ENCODE results near the gene DOCK1. TPM values are rescaled to one million over a fixed set of nuclear protein-coding genes. Genes with fewer than 3 reads are reported as not detected.

DOCK1 gene
- polyA plus RNA-seq, 4 donors, result 59.0 to 73.2 (median 68.0) TPM

DNA sequence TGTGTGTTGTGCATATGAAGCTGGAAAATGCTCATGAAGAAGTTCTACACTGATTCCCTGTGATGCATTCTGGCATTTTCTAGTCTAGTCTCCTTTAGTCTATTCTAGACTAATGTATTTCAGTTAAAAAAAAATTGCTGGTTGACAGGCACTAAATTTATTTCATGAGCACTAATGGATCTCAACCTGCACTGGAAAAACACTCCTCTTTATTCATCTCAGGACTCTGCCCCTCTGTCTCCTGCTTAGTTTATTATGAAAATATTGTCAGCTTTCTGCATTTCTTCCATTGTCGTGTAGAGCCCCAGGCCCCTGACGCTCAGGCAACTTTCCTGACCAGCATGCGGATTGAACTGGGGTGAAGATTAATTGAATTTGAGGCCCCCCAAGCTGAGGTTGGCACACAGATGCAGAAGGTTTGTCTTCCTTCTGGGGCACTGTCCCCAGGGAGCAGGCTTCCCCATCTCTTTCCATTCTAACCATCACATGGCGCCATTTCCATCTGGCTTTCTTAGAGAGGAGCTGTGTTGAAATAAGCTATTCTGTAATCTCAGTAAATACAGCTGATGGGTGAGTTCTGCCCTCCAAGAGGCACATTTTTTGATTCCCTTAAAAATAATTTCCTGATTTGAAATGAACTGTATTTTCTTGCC lies 162.4 kb downstream of the DOCK1 start:
- no peak for DNase-seq (ENCODE audit: low read depth in 4 of 4, low spot score in 3 of 4)

GRCh38 chr10:127068485-127068884 lies 163.3 kb downstream of the DOCK1 start:
- no peak for DNase-seq (ENCODE audit: low read depth in 4 of 4, low spot score in 3 of 4)

DNA sequence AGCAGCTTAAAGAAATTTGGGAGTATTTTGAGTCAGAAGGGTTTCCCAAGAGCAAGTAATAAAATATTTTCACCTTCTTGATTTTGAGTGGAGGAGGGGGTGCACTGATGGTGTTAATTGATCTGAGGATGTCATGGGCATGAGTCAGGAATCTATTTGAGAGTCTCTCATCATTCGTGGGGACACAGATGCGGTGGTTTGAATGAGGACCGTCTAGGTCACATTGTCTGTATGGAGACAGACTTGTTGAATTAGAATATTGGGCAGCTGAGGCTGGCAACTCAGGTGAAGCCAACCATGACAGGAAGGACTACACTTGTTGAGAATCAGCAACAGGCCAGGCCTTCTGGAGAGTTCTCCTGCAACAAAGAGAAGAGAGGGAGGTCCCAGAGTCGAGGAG lies 164.2 kb downstream of the DOCK1 start:
- DNase-seq (ENCODE audit: low read depth in 4 of 4, low spot score in 3 of 4), result no peak

- DNase-seq (ENCODE audit: low read depth in 4 of 4, low spot score in 3 of 4), result no peak
These were observed 165.9 kb downstream of the DOCK1 start for GRCh38 chr10:127071126-127071525.

DNA sequence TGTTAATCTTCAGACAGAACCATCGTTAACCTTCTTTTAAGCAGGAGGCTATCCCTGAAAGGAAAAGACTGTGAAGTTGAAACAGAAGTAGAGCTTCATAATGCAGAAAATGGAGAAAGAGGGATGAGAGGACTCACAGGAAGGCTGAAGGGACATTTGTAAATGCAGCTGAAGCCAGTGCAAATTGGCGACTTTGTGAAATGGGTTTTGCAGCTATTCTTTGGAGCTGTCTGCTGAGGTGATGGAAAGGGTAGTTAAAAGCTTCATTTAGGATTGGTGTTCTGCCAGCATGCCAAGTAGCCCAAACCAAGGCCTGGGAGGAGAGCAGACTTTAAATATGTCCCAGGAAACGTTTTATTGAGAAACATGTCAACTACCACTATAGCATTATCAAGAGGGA lies 168.4 kb downstream of the DOCK1 start:
- DNase-seq (ENCODE audit: low read depth in 4 of 4, low spot score in 3 of 4), result no peak

DNA sequence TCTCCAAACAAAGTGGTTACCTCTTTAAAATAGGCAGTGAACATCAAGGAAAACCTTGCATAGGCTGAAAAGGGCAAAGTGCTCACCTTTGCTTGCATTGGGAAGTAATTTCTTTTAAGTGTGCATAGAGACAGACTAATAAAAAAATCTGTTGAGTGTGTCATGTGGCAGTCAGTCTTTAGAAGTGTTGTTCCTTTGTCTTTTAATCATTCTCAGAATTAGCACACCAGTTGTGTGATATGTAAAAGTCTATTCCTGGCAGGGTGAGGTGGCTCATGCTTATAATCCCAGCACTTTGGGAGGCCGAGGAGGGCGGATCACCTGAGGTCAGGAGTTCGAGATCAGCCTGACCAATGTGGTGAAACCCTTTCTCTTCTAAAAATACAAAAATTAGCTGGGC lies 174.2 kb downstream of the DOCK1 start:
- DNase-seq (ENCODE audit: low read depth in 4 of 4, low spot score in 3 of 4), result no peak

DNA sequence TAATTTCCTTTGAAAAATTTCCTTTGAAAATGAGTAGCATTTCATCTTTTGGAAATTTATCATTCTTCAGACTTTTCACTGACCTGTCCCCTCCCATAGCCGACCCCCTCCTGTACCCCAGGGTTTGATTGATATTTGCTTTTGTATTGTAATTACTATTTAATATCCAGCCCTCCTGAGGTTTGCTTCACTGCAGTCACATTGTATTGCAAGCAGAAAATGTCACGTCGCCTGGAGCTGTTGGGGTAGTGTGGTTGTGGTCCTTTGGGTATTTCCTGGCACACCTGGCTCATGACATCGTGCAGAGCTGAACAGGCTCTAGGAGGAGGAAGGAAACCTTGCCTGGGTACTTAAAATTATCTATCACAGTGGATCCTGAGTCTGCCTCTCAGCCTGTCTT lies 175.1 kb downstream of the DOCK1 start:
- DNase-seq (ENCODE audit: low read depth in 4 of 4, low spot score in 3 of 4), result no peak

DNA sequence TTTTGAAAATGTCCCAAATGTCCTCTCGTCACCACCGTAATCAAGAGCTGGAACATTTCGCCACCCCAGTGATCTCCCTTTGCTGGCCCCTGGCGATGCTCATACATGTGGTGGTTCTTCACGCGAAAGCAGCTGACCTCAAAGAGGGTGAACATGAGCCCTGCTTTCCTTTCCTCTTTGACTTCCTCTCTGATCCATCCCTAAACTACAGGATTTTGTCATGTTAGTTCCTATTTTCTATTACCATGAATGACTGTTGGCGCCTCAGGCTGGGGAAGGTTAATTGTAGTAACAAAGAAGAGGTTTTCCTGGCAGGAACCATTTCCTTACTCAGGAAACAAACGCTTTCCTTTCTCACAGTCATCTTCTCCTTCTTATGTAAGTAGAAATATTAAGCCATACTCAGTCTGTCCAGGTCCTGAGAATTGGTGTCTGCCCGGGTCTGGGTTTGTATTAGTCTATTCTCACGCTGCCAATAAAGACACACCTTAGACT lies 176.7 kb downstream of the DOCK1 start:
- DNase-seq (ENCODE audit: low read depth in 4 of 4, low spot score in 3 of 4), result no peak

- no peak for DNase-seq (ENCODE audit: low read depth in 4 of 4, low spot score in 3 of 4)
These were observed 177.4 kb downstream of the DOCK1 start for GRCh38 chr10:127082651-127083050.

DNA sequence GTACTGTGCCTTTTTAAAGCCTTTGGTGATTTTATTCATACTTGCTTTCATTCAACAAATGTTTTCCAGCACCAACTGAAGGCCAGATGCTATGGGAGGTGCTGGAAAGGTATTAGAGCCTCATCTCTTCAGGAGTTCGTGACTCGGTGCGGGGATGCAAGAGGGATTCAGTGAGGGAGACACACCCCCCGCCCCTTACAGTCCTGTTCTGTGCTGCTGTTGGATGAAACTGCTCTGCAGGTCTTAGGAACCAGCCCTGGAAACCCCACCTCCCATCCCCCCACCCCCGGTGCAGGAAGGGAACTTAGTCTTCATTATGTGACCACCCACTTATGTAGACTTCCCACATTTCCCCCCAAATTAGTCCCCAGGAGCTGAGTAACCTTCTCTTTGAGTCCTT lies 180.7 kb downstream of the DOCK1 start:
- DNase-seq (ENCODE audit: low read depth in 4 of 4, low spot score in 3 of 4), result no peak

DNA sequence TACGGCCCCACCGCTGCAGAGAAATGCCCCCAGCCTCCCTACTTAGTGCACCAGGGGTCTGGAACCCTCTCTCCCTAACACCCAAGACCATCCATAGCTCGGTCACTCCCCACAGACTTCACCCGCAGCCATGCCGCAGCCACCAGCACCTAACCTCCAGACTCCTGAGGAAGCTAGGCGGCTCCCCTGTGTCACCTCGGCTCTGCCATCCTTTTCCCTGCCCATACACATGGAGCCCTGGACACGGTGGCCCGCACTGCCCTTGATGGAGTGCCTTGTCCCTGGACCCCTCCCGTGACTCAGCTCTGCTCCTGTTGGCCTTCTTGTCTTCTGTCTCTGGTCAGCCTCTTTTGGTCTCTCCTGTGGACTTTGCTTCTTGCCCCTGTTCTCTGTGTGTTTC lies 183.7 kb downstream of the DOCK1 start:
- DNase-seq (ENCODE audit: low read depth in 4 of 4, low spot score in 3 of 4), result no peak

GRCh38 chr10:127089446-127089845 lies 184.2 kb downstream of the DOCK1 start:
- no peak for DNase-seq (ENCODE audit: low read depth in 4 of 4, low spot score in 3 of 4)

DNA sequence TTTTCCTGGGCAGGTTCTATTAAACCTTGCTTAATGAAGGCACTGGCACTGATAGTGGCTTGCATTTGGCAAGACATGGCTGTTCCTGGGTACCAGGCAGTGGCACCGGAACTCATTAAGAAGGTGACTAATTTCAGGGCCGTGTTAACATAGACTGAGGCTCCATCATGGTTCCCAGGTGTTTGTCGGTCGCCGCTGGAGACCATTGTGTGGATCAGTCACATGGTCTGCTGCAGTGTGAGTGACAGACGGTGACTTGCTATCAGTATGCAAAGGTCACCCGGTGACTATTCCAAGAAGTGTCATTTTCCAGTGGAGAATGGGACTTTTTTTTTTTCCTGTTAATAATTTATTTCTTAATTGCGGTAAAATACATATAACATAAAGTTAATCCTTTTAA lies 184.9 kb downstream of the DOCK1 start:
- DNase-seq (ENCODE audit: low read depth in 4 of 4, low spot score in 3 of 4), result no peak

- DNase-seq (ENCODE audit: low read depth in 4 of 4, low spot score in 3 of 4), result no peak
These were observed 186.1 kb downstream of the DOCK1 start for GRCh38 chr10:127091354-127091753.

DNA sequence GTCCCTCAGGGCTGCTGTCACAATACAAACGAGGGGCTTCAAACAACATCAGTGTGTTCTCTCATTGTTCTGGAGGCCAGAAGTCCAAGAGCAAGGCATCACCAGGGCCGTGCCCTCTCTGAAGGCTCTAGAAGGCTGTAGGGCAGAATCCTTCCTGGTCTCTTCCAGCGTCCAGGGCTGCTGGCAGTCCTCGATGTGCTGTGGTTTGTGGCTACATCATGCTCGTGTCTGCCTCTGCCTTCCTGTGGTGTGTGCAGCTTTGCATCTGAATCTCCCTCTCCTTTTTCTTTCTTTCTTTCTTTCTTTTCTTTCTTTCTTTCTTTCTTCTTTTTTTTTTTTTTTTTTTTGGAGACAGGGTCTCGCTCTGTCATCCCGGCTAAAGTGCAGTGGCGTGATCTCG lies 187.7 kb downstream of the DOCK1 start:
- no peak for DNase-seq (ENCODE audit: low read depth in 4 of 4, low spot score in 3 of 4)

GRCh38 chr10:127094984-127095383 lies 189.8 kb downstream of the DOCK1 start:
- DNase-seq (ENCODE audit: low read depth in 4 of 4, low spot score in 3 of 4), result no peak

GRCh38 chr10:127100983-127101615 lies 195.9 kb downstream of the DOCK1 start:
- DNase-seq (ENCODE audit: low read depth in 4 of 4, low spot score in 3 of 4), result no peak

GRCh38 chr10:127102176-127102575 lies 196.9 kb downstream of the DOCK1 start:
- DNase-seq (ENCODE audit: low read depth in 4 of 4, low spot score in 3 of 4), result no peak

- no peak for DNase-seq (ENCODE audit: low read depth in 4 of 4, low spot score in 3 of 4)
These were observed 209.9 kb downstream of the DOCK1 start for GRCh38 chr10:127115100-127115499.

GRCh38 chr10:127117125-127117524 lies 211.9 kb downstream of the DOCK1 start:
- peak; percentile 35 to 49 (median 44) for DNase-seq (ENCODE audit: low read depth in 4 of 4, low spot score in 3 of 4)

DNA sequence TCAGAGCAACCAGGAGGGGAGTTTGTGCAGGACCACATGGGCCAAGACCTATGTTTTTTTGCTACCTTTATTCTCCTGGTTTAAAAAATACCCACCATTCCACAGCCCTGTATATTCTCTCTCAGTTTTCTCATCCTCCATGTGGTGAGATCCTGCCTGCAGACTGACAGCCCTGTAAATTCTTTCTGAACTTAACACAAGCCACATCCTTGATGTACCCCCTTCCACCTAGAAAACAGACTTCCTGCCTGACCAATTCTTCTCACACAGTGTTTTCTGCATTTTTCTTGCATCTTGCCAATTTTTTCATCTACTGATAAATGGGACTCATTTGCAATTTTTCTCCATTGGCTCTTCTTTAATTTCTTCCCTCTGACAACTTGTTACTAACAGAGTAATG lies 212.8 kb downstream of the DOCK1 start:
- no peak for DNase-seq (ENCODE audit: low read depth in 4 of 4, low spot score in 3 of 4)

- no peak for DNase-seq (ENCODE audit: low read depth in 4 of 4, low spot score in 3 of 4)
These were observed 214.7 kb downstream of the DOCK1 start for GRCh38 chr10:127119936-127120335.
